ENCODE measurements around the gene ZNF200. TPM values are rescaled to one million over a fixed set of nuclear protein-coding genes. Genes with fewer than 3 reads are reported as not detected.

The ZNF200 gene
- total and polyA plus RNA-seq, 2 donors (not counting 1 experiment from before 2014, with no cell fraction given), result 5.9 to 8.1 TPM

DNA sequence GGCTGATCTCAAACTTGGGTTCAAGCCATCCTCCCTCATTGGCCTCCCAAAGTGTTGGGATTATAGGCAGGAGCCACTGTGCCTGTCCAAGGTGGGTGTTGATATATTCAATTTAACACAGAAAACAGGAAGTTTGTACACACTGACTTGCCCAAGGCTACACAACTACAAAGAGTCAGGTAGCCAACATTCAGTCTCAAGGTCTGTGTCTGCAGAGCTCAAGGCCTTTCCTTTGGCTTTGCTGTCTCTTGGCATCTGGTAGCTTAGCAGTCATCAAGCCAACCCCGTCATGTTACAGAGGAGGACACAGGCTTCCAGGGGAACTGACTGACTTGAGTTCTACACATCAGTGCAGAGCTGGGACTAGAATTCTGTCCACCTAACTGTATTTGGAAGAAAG, 33.3 kb upstream of the ZNF200 start:
- no peak overlapping the region for H3K4me3 ChIP-seq (replicated peaks in 1 of 4; ENCODE audit: control extremely low read depth in 1 of 4, insufficient read depth in 1 of 4, low read depth in 3 of 4, low read length in 4 of 4)
- no peaks in the 10 kb centered on the region for H3K27me3 ChIP-seq (ENCODE audit: control insufficient read depth, insufficient read depth, low read length)
- H3K27ac ChIP-seq (ENCODE audit: insufficient read depth, low read length), result no peak overlapping the region
- H3K36me3 ChIP-seq (ENCODE audit: control insufficient read depth, insufficient read depth, low read length), result no peaks in the 10 kb centered on the region
- H2AFZ ChIP-seq (ENCODE audit: low read length), result no peak overlapping the region
- no peak for TF ChIP-seq EZH2 (IDR thresholded peaks at IDR 0.05; ENCODE audit: low read length, missing control alignments)
- TF ChIP-seq, protein P1, sequence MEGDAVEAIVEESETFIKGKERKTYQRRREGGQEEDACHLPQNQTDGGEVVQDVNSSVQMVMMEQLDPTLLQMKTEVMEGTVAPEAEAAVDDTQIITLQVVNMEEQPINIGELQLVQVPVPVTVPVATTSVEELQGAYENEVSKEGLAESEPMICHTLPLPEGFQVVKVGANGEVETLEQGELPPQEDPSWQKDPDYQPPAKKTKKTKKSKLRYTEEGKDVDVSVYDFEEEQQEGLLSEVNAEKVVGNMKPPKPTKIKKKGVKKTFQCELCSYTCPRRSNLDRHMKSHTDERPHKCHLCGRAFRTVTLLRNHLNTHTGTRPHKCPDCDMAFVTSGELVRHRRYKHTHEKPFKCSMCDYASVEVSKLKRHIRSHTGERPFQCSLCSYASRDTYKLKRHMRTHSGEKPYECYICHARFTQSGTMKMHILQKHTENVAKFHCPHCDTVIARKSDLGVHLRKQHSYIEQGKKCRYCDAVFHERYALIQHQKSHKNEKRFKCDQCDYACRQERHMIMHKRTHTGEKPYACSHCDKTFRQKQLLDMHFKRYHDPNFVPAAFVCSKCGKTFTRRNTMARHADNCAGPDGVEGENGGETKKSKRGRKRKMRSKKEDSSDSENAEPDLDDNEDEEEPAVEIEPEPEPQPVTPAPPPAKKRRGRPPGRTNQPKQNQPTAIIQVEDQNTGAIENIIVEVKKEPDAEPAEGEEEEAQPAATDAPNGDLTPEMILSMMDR (conservative IDR thresholded peaks at IDR 0.05 in 1 of 2, IDR thresholded peaks at IDR 0.05 in 1 of 2; ENCODE audit: low read depth in 1 of 2, low read length in 2 of 2), result no peak
- H3K9ac ChIP-seq (ENCODE audit: insufficient read depth, low read length), result no peak overlapping the region
- no peaks in the 10 kb centered on the region for H3K79me2 ChIP-seq (ENCODE audit: control insufficient read depth, insufficient read depth, low read length)
- DNase-seq (ENCODE audit: low read depth in 2 of 2), result no peak
- no peaks in the 10 kb centered on the region for H3K9me3 ChIP-seq (ENCODE audit: control insufficient read depth, insufficient read depth, low read depth, low read length)
- H4K20me1 ChIP-seq (ENCODE audit: control insufficient read depth, extremely low read depth, insufficient read depth, low read length), result no peaks in the 10 kb centered on the region
- H3K4me1 ChIP-seq (ENCODE audit: control insufficient read depth, extremely low read depth, insufficient read depth, low read length), result no peaks in the 10 kb centered on the region
- H3K4me2 ChIP-seq (ENCODE audit: extremely low read depth, insufficient read depth, low read length), result no peak overlapping the region

DNA sequence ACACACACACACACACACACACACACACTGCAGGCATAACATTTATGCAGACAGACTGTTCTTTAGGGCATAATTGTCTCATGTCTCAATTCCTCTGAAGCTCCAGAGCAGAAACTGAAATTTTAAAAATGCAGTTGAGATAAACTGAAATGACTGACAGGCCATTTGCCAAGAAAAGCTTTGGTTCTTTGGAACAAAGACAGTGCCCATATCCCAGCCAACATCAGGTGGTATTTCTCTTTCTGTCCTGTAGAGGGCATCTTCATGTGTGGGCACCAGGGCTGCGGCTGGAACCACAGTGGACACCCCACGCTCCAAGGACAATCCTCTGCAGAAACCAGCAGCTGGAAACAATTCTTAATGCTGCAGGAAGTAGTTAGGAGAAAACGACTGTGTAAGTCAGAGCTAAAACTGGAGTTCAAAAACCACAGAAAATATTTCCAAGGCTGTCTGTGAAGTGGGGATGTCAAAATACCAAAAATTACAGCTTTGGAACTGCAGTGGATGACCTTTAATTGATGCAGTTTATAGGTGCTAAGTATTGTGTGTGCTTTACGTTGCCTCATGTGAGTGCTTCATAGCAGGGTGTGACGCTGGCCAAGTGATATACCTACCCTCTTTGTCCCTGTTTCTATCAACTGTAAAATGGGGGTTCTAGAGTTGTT, 32.0 kb upstream of the ZNF200 start:
- no peaks in the 10 kb centered on the region for H3K27me3 ChIP-seq (ENCODE audit: control insufficient read depth, insufficient read depth, low read length)
- peak; percentile 24 to 64 for DNase-seq (ENCODE audit: low read depth in 2 of 2)
- H3K36me3 ChIP-seq (ENCODE audit: control insufficient read depth, insufficient read depth, low read length), result no peaks in the 10 kb centered on the region
- no peaks in the 10 kb centered on the region for H4K20me1 ChIP-seq (ENCODE audit: control insufficient read depth, extremely low read depth, insufficient read depth, low read length)
- no peak overlapping the region for H3K4me3 ChIP-seq (replicated peaks in 1 of 4; ENCODE audit: control extremely low read depth in 1 of 4, insufficient read depth in 1 of 4, low read depth in 3 of 4, low read length in 4 of 4)
- H2AFZ ChIP-seq (ENCODE audit: low read length), result no peak overlapping the region
- H3K4me2 ChIP-seq (ENCODE audit: extremely low read depth, insufficient read depth, low read length), result no peak overlapping the region
- H3K9ac ChIP-seq (ENCODE audit: insufficient read depth, low read length), result no peak overlapping the region
- TF ChIP-seq EZH2 (IDR thresholded peaks at IDR 0.05; ENCODE audit: low read length, missing control alignments), result no peak
- TF ChIP-seq, protein P1 (conservative IDR thresholded peaks at IDR 0.05 in 1 of 2, IDR thresholded peaks at IDR 0.05 in 1 of 2; ENCODE audit: low read depth in 1 of 2, low read length in 2 of 2), result peak; percentile 49 to 52
- no peak overlapping the region for H3K27ac ChIP-seq (ENCODE audit: insufficient read depth, low read length)
- H3K4me1 ChIP-seq (ENCODE audit: control insufficient read depth, extremely low read depth, insufficient read depth, low read length), result no peaks in the 10 kb centered on the region
- H3K79me2 ChIP-seq (ENCODE audit: control insufficient read depth, insufficient read depth, low read length), result no peaks in the 10 kb centered on the region
- H3K9me3 ChIP-seq (ENCODE audit: control insufficient read depth, insufficient read depth, low read depth, low read length), result no peaks in the 10 kb centered on the region

DNA sequence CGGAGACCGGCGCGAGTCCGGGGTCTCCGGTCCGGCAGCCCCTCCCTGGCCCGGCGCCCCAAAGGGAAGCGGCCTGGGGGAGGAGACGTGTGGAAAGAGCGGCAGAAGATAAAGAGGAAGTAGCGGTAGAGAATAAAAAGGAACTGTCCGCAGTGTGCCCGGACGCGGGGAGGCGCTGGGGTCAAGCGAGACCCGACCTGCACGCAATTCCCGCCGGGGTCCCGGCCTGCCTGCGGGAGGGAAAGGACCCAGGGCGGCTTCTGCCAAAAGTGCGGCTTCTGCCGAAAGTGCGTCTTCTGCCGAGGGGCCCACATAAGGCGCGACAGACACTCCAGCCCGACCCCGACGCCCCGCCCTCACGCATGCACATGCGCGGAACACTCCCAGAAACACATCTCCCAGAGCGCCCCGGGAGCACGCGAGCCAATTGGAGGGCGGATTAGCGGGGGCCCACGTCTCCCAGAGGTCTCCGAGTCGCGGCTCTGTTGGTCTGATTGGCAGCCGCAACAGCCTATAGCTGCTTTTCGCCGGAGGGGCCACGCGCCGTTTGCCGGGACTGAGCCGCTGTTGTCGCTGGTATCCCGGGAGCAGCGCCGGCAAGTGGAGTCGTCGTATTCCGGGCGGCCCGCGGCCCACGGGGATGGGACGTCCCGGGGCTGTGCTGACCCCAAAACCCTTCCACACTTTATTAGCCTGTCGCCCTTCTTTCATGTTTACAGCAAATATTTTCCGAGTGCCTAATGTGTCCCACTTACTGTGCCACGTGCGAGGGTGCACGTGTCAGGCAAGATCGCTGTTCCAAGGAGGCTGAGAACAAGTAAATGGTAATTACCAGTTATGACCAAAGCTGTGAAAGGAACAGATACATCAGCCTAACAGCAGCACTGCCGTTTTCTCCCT, 29.4 kb upstream of the ZNF200 start:
- peak overlapping the region; percentile 75 for H3K9ac ChIP-seq (ENCODE audit: insufficient read depth, low read length)
- peak overlapping the region; percentile 93 for H3K4me2 ChIP-seq (ENCODE audit: extremely low read depth, insufficient read depth, low read length)
- peak overlapping the region; percentile 95 for H2AFZ ChIP-seq (ENCODE audit: low read length)
- peak overlapping the region; percentile 47 to 93 (median 77) for H3K4me3 ChIP-seq (replicated peaks in 1 of 4; ENCODE audit: control extremely low read depth in 1 of 4, insufficient read depth in 1 of 4, low read depth in 3 of 4, low read length in 4 of 4)
- no peaks in the 10 kb centered on the region for H3K36me3 ChIP-seq (ENCODE audit: control insufficient read depth, insufficient read depth, low read length)
- TF ChIP-seq, protein P1 (conservative IDR thresholded peaks at IDR 0.05 in 1 of 2, IDR thresholded peaks at IDR 0.05 in 1 of 2; ENCODE audit: low read depth in 1 of 2, low read length in 2 of 2), result peak in 1 of 2 donors; percentile 17
- TF ChIP-seq EZH2 (IDR thresholded peaks at IDR 0.05; ENCODE audit: low read length, missing control alignments), result no peak
- H3K9me3 ChIP-seq (ENCODE audit: control insufficient read depth, insufficient read depth, low read depth, low read length), result no peaks in the 10 kb centered on the region
- H3K79me2 ChIP-seq (ENCODE audit: control insufficient read depth, insufficient read depth, low read length), result no peaks in the 10 kb centered on the region
- peak overlapping the region; percentile 85 for H3K27ac ChIP-seq (ENCODE audit: insufficient read depth, low read length)
- H4K20me1 ChIP-seq (ENCODE audit: control insufficient read depth, extremely low read depth, insufficient read depth, low read length), result no peaks in the 10 kb centered on the region
- peak; percentile 98 to 99 for DNase-seq (ENCODE audit: low read depth in 2 of 2)
- H3K27me3 ChIP-seq (ENCODE audit: control insufficient read depth, insufficient read depth, low read length), result no peaks in the 10 kb centered on the region
- no peaks in the 10 kb centered on the region for H3K4me1 ChIP-seq (ENCODE audit: control insufficient read depth, extremely low read depth, insufficient read depth, low read length)
